ENCODE measurements around the gene GRIP1.
"Not testable (repeated sequence)": the region's sequence is repeated elsewhere in the genome, so short reads cannot be mapped to it uniquely, and the experiment has no call there.

Gene GRIP1

GRCh38 chr12:66502911-66503310 is 176.0 kb downstream of the GRIP1 start:
- no peak for DNase-seq

- no peak for DNase-seq
These were observed 178.0 kb downstream of the GRIP1 start for GRCh38 chr12:66500841-66501240.

GRCh38 chr12:66500091-66500490 is 178.8 kb downstream of the GRIP1 start:
- no peak for DNase-seq

GRCh38 chr12:66499000-66499399 is 179.9 kb downstream of the GRIP1 start:
- DNase-seq, result no peak

- DNase-seq, result not testable (repeated sequence)
These were observed 180.8 kb downstream of the GRIP1 start for GRCh38 chr12:66498059-66498458.

- no peak for DNase-seq
These were observed 181.6 kb downstream of the GRIP1 start for GRCh38 chr12:66497008-66497897.

GRCh38 chr12:66496595-66496994 is 182.3 kb downstream of the GRIP1 start:
- DNase-seq, result no peak

GRCh38 chr12:66495709-66496108 is 183.2 kb downstream of the GRIP1 start:
- no peak for DNase-seq

GRCh38 chr12:66493819-66494218 is 185.1 kb downstream of the GRIP1 start:
- DNase-seq, result no peak

- DNase-seq, result no peak
These were observed 187.0 kb downstream of the GRIP1 start for GRCh38 chr12:66491853-66492252.

GRCh38 chr12:66482351-66483203 is 196.3 kb downstream of the GRIP1 start:
- DNase-seq, result no peak

GRCh38 chr12:66467932-66468331 is 210.9 kb downstream of the GRIP1 start:
- DNase-seq, result no peak

- DNase-seq, result no peak
These were observed 217.5 kb downstream of the GRIP1 start for GRCh38 chr12:66461331-66461730.

GRCh38 chr12:66459944-66460482 is 218.9 kb downstream of the GRIP1 start:
- DNase-seq, result no peak

- peak; percentile 4 for DNase-seq
These were observed 222.3 kb downstream of the GRIP1 start for GRCh38 chr12:66456612-66457011.

GRCh38 chr12:66453844-66454243 is 225.0 kb downstream of the GRIP1 start:
- DNase-seq, result no peak

GRCh38 chr12:66453120-66453519 is 225.8 kb downstream of the GRIP1 start:
- peak; percentile 94 for DNase-seq

- DNase-seq, result no peak
These were observed 229.3 kb downstream of the GRIP1 start for GRCh38 chr12:66449531-66449930.

- DNase-seq, result no peak
These were observed 231.2 kb downstream of the GRIP1 start for GRCh38 chr12:66447643-66448042.

- DNase-seq, result no peak
These were observed 232.6 kb downstream of the GRIP1 start for GRCh38 chr12:66446276-66446675.

- no peak for DNase-seq
These were observed 236.8 kb downstream of the GRIP1 start for GRCh38 chr12:66441905-66442559.

- no peak for DNase-seq
These were observed 240.3 kb downstream of the GRIP1 start for GRCh38 chr12:66438601-66439000.

GRCh38 chr12:66430106-66430505 is 248.8 kb downstream of the GRIP1 start:
- DNase-seq, result no peak

All from NCI-H1417 treated with DMSO at 0.1 percent for 48 hours (cell line).